Gastrocnemius medialis (tissue), 4 donors: Measurements from ENCODE around the gene VWA1. TPM values are rescaled to one million over a fixed set of nuclear protein-coding genes. Genes with fewer than 3 reads are reported as not detected.
"Not testable (repeated sequence)": the region's sequence is repeated elsewhere in the genome, so short reads cannot be mapped to it uniquely, and the experiment has no call there.

Experiments
- ATAC-seq, 2 donors: fragments of 150-250 bp; one replicate each; pipeline ENCODE4 v1.9.1; 2016
- DNase-seq, 2 donors: peaks; one replicate each; pipeline ENCODE4 v3.0.0-alpha.2; 2019
- H3K27ac ChIP-seq, 4 donors: fragments of 200-600 bp; sonication (generic); 1 replicate in 1 of 4; 2 replicates in 3 of 4; pipeline ENCODE4 v1.5.1; 2016 to 2018; ENCODE audit warnings: mild to moderate bottlenecking in 2 of 4, moderate library complexity in 1 of 4
- H3K27me3 ChIP-seq, 3 donors: fragments of 200-600 bp; sonication (generic) in 2 of 3; 1 replicate in 1 of 3; 2 replicates in 2 of 3; pipeline versions ENCODE4 v1.5.1 to v1.6.0; 2016 to 2019; ENCODE audit warnings: mild to moderate bottlenecking in 1 of 3, moderate library complexity in 1 of 3
- H3K36me3 ChIP-seq, 2 donors: fragments of 200-600 bp; sonication (generic) in 1 of 2; one replicate each; pipeline ENCODE4 v1.5.1; 2017 to 2018
- H3K4me1 ChIP-seq, 2 donors: fragments of 200-600 bp; sonication (generic) in 1 of 2; one replicate each; pipeline ENCODE4 v1.5.1; 2016 to 2017; ENCODE audit warnings: mild to moderate bottlenecking in 2 of 2
- H3K4me3 ChIP-seq, 4 donors: fragments of 200-600 bp; sonication (generic) in 3 of 4; 1 replicate in 1 of 4; 2 replicates in 3 of 4; pipeline ENCODE4 v1.5.1; 2016 to 2019; ENCODE audit warnings: mild to moderate bottlenecking in 2 of 4
- H3K9me3 ChIP-seq, 3 donors: fragments of 200-600 bp; sonication (generic) in 2 of 3; 1 replicate in 1 of 3; 2 replicates in 2 of 3; pipeline ENCODE4 v1.5.1; 2016 to 2019
- POLR2A ChIP-seq, 2 donors: fragments of 450-650 bp; IDR thresholded peaks; one replicate each; pipeline ENCODE4 v1.6.1; 2017; ENCODE audit warnings: antibody characterized with exemption in 2 of 2, mild to moderate bottlenecking in 2 of 2, moderate library complexity in 2 of 2
- in situ Hi-C, 4 donors: fragments of 200-750 bp; cut with MboI; loops; one replicate each; pipeline versions ENCODE4 v1.15.0 to v1.8.0; 2017; ENCODE audit warnings: low sequenced_read_pairs in 4 of 4
- intact Hi-C: fragments of 100-400 bp; cut with DNase I; formaldehyde crosslinking; loops from one replicate; pipeline ENCODE4 v1.15.1; 2023; ENCODE audit warnings: low total_unique reads
- total RNA-seq, 4 donors: library from RNA; depleted of rRNA; stranded (reverse); fragments of >200 nt; gene quantifications; one replicate each; pipeline versions ENCODE4 v1.1.0 to v1.2.3, GENCODE V29; 2016
- TF ChIP-seq, protein P1 (sequence below), 5 experiments: fragments of 450-650 bp in 3 of 5; fragments of 200-600 bp in 2 of 5; sonication (generic) in 2 of 5; IDR thresholded peaks in 4 of 5; conservative IDR thresholded peaks in 1 of 5; 1 replicate in 4 of 5; 2 replicates in 1 of 5; pipeline ENCODE4 v1.5.1; 2016 to 2019; ENCODE audit warnings: antibody characterized with exemption in 5 of 5, mild to moderate bottlenecking in 3 of 5, moderate library complexity in 3 of 5

The VWA1 gene
- total RNA-seq, 4 donors from 2014 or later = 2.1 to 8.3 (median 6.0) TPM

DNA sequence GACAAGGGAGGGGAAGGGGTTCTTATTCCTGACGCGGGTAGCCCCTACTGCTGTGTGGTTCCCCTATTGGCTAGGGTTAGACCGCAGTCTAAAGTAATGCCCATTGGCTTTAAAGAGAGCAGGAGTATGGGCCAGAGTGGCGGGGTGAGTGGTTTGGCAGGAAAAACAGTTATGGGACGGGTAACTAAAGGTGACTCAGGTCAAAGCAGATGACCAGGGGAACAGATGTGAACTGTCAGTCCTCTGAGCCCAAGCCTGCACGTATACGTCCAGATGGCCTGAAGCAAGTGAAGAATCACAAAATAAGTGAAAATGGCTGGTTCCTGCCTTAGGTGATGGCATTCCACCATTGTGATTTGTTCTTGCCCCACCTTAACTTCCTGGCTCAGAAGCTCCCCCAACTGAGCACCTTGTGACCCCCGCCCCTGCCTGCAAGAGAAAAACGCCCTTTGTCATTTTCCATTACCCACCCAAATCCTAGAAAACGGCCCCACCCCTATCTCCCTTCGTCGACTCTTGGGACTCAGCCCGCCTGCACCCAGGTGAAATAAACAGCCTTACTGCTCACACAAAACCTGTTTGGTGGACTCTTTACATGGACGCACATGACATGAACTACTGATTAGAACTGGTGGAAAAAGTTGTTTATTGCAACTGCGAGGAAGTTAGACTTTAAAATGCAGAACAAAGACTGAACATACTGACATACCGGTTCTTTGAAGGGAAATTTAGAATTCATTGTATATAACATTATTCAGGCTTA, 35.3 kb downstream of the VWA1 start:
- no peaks in the 10 kb centered on the region for H3K9me3 ChIP-seq
- H3K27me3 ChIP-seq = no peaks in the 10 kb centered on the region
- peak overlapping the region; percentile 63 to 86 (median 80) for H3K4me3 ChIP-seq
- TF ChIP-seq POLR2A (IDR thresholded peaks at IDR 0.05) = no peak
- TF ChIP-seq, protein P1, sequence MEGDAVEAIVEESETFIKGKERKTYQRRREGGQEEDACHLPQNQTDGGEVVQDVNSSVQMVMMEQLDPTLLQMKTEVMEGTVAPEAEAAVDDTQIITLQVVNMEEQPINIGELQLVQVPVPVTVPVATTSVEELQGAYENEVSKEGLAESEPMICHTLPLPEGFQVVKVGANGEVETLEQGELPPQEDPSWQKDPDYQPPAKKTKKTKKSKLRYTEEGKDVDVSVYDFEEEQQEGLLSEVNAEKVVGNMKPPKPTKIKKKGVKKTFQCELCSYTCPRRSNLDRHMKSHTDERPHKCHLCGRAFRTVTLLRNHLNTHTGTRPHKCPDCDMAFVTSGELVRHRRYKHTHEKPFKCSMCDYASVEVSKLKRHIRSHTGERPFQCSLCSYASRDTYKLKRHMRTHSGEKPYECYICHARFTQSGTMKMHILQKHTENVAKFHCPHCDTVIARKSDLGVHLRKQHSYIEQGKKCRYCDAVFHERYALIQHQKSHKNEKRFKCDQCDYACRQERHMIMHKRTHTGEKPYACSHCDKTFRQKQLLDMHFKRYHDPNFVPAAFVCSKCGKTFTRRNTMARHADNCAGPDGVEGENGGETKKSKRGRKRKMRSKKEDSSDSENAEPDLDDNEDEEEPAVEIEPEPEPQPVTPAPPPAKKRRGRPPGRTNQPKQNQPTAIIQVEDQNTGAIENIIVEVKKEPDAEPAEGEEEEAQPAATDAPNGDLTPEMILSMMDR (IDR thresholded peaks at IDR 0.05 in 4 of 5, conservative IDR thresholded peaks at IDR 0.05 in 1 of 5) = no peak
- intact Hi-C loops = loop anchor here (1.0 kb wide), 4 partner anchors 41 to 144 kb away; partner anchors contain the start of genes ATAD3A, CCNL2, MIB2 and SSU72
- in situ Hi-C loops = no loop called here
- no peak for ATAC-seq
- DNase-seq = no peak
- peak overlapping the region; percentile 82 to 92 (median 86) for H3K27ac ChIP-seq
- H3K36me3 ChIP-seq = no peaks in the 10 kb centered on the region
- H3K4me1 ChIP-seq = peaks cover 9 to 25% of the 10 kb centered on the region in 2 donors

- Histone ChIP-seq H3K27me3 (no peaks in the 10 kb centered on the region), H3K27ac (peak within 1 kb of the TSS; percentile 82 to 92 (median 86)), H3K36me3 (no peaks in the 10 kb centered on the region), H3K4me1 (peaks cover 9 to 25% of the 10 kb centered on the region in 2 donors), H3K4me3 (peak within 1 kb of the TSS; percentile 63 to 86 (median 80)), H3K9me3 (no peaks in the 10 kb centered on the region)
- DNase-seq (peak; percentile 90 to 91), ATAC-seq (peak; percentile 96 to 99)
- TF ChIP-seq, protein P1 (IDR thresholded peaks at IDR 0.05 in 4 of 5, conservative IDR thresholded peaks at IDR 0.05 in 1 of 5) = peak in 1 of 5 experiments; percentile 11
- TF ChIP-seq POLR2A (IDR thresholded peaks at IDR 0.05) = peak; percentile 68 to 80
- in situ Hi-C loops = no loop called here
- intact Hi-C loops = loop anchor here (1.0 kb wide), 4 partner anchors 41 to 144 kb away; partner anchors contain the start of genes ATAD3A, CCNL2, MIB2 and SSU72
Observed at GRCh38 chr1:1471389-1472052, 36.0 kb downstream of the VWA1 start, which contains the start of gene ATAD3B. Gene ATAD3B (plus strand): TSS chr1:1471765. CDS start chr1:1471885, 120 bp downstream.

DNA sequence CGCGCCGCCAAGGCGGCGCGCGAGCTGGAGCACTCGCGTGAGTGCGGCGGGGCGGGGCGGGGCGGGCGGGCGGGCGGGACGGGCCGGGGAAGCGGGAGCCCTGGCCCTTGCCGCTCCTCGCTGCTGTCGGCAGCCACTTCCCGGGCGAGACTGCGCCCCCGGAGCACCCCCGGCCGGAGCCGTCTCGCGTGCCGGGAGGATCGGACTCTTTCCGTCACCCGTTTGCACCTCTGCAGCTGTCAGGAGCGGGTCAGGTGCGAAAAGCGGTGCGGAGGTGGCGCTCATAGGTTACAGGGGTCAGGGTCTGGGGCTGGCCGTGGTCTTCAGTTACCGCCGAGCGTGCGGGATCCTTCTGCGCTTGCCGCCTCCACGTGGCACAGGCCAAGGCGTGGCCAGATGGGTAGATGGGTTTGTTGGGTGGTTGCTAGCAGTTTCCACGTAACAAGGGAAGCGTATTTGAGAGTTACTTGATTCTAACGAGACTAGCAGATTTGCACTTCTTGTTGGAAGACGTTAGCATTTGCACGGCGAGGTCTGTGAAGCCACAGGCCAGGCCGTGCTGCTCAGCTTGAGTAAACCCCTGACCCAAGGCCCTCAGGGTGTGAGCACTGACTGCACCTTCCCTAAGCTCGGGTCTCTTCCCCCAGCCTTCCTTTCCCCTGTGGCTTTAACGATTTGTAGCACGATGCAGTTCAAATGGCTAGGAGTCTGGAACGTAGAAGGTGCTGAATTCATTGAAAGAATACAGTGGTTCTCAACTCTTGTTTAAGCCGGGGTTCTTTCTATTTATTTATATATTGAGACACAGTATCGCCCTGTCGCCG, 36.8 kb downstream of the VWA1 start:
- Histone ChIP-seq H3K4me1 (peaks cover 9 to 25% of the 10 kb centered on the region in 2 donors), H3K4me3 (peak overlapping the region; percentile 56 to 86 (median 80)), H3K27ac (peak overlapping the region; percentile 82 to 92 (median 86))
- in situ Hi-C loops, DNase-seq, H3K36me3 ChIP-seq, intact Hi-C loops, H3K27me3 ChIP-seq, H3K9me3 ChIP-seq: not testable (repeated sequence)
- peak in 1 of 2 donors; percentile 13 for ATAC-seq

GRCh38 chr1:1476011-1476410, 40.5 kb downstream of the VWA1 start:
- H3K4me1 ChIP-seq = peaks cover 9 to 18% of the 10 kb centered on the region in 2 donors
- H3K36me3 ChIP-seq = peaks cover 0 to 15% of the 10 kb centered on the region in 2 donors
- H3K27me3 ChIP-seq, intact Hi-C loops, ATAC-seq, DNase-seq, H3K27ac ChIP-seq, in situ Hi-C loops, H3K9me3 ChIP-seq, H3K4me3 ChIP-seq: not testable (repeated sequence)

DNA sequence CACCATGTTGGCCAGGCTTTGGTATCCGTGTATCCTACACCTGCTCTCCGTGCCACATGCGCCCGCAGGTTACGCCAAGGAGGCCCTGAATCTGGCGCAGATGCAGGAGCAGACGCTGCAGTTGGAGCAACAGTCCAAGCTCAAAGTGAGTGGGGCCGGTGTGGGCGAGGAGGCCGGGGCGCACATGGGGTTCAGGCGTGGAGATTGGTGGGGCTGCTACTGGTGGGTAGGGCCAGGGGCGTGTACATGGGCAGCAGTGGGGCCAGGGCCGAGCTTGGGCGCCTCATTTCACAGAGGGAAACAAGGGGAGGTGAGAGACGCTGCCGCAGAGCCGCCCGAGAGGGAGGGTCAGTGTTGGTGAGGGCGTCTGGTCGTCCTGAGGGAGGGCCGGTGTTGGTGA, 41.7 kb downstream of the VWA1 start:
- ATAC-seq = no peak
- no peak overlapping the region for H3K27ac ChIP-seq
- no peak overlapping the region for H3K4me3 ChIP-seq
- H3K4me1 ChIP-seq = peaks cover 9 to 15% of the 10 kb centered on the region in 2 donors
- peaks cover 0 to 15% of the 10 kb centered on the region in 2 donors for H3K36me3 ChIP-seq
- in situ Hi-C loops (no loop called here), intact Hi-C loops (no loop called here)
- DNase-seq = no peak
- H3K9me3 ChIP-seq = no peaks in the 10 kb centered on the region
- no peak for TF ChIP-seq POLR2A (IDR thresholded peaks at IDR 0.05)
- TF ChIP-seq, protein P1 (IDR thresholded peaks at IDR 0.05 in 4 of 5, conservative IDR thresholded peaks at IDR 0.05 in 1 of 5) = no peak
- H3K27me3 ChIP-seq = no peaks in the 10 kb centered on the region
